ENCODE results near the gene PBX1.

PBX1 gene

GRCh38 chr1:164824542-164824941 is 265.6 kb downstream of the PBX1 start:
- DNase-seq (ENCODE audit: low spot score in 2 of 2): no peak
- Mint-ChIP-seq H3K36me3 (no peaks in the 10 kb centered on the region), H3K9me3 (peaks cover 5% of the 10 kb centered on the region), H3K27ac (no peak overlapping the region), H3K4me3 (no peak overlapping the region), H3K4me1 (no peaks in the 10 kb centered on the region)
- ATAC-seq: no peak

- ATAC-seq: no peak
- no peak overlapping the region for H3K27ac Mint-ChIP-seq
- H3K9me3 Mint-ChIP-seq: no peaks in the 10 kb centered on the region
- H3K36me3 Mint-ChIP-seq: no peaks in the 10 kb centered on the region
- H3K4me1 Mint-ChIP-seq: no peaks in the 10 kb centered on the region
- DNase-seq (ENCODE audit: low spot score in 2 of 2): no peak
- no peak overlapping the region for H3K4me3 Mint-ChIP-seq
Measured at GRCh38 chr1:164830628-164831027, 271.6 kb downstream of the PBX1 start.

- DNase-seq (ENCODE audit: low spot score in 2 of 2) (no peak), ATAC-seq (no peak)
- no peaks in the 10 kb centered on the region for H3K36me3 Mint-ChIP-seq
- no peaks in the 10 kb centered on the region for H3K4me1 Mint-ChIP-seq
- H3K9me3 Mint-ChIP-seq: peaks cover 2% of the 10 kb centered on the region
- no peak overlapping the region for H3K4me3 Mint-ChIP-seq
- no peak overlapping the region for H3K27ac Mint-ChIP-seq
Measured at GRCh38 chr1:164834641-164835040, 275.7 kb downstream of the PBX1 start.

GRCh38 chr1:164836614-164837018 is 277.6 kb downstream of the PBX1 start:
- DNase-seq (ENCODE audit: low spot score in 2 of 2) (no peak), ATAC-seq (no peak)
- H3K4me3 Mint-ChIP-seq: no peak overlapping the region
- no peaks in the 10 kb centered on the region for H3K36me3 Mint-ChIP-seq
- H3K4me1 Mint-ChIP-seq: no peaks in the 10 kb centered on the region
- H3K9me3 Mint-ChIP-seq: peaks cover 6% of the 10 kb centered on the region
- H3K27ac Mint-ChIP-seq: no peak overlapping the region

GRCh38 chr1:164838786-164839185 is 279.8 kb downstream of the PBX1 start:
- ATAC-seq: no peak
- Mint-ChIP-seq H3K27ac (no peak overlapping the region), H3K4me1 (no peaks in the 10 kb centered on the region), H3K36me3 (no peaks in the 10 kb centered on the region), H3K9me3 (peaks cover 6% of the 10 kb centered on the region), H3K4me3 (no peak overlapping the region)
- no peak for DNase-seq (ENCODE audit: low spot score in 2 of 2)

GRCh38 chr1:164840936-164841335 is 282.0 kb downstream of the PBX1 start:
- Mint-ChIP-seq H3K4me1 (no peaks in the 10 kb centered on the region), H3K36me3 (no peaks in the 10 kb centered on the region), H3K9me3 (peaks cover 6% of the 10 kb centered on the region), H3K27ac (no peak overlapping the region), H3K4me3 (no peak overlapping the region)
- no peak for ATAC-seq
- no peak for DNase-seq (ENCODE audit: low spot score in 2 of 2)

GRCh38 chr1:164841702-164842465 is 282.9 kb downstream of the PBX1 start:
- Mint-ChIP-seq H3K4me1 (no peaks in the 10 kb centered on the region), H3K9me3 (peaks cover 6% of the 10 kb centered on the region), H3K4me3 (no peak overlapping the region), H3K27ac (no peak overlapping the region), H3K36me3 (no peaks in the 10 kb centered on the region)
- ATAC-seq (no peak), DNase-seq (ENCODE audit: low spot score in 2 of 2) (no peak)

- no peak for ATAC-seq
- Mint-ChIP-seq H3K4me1 (no peaks in the 10 kb centered on the region), H3K4me3 (no peak overlapping the region), H3K36me3 (no peaks in the 10 kb centered on the region), H3K9me3 (peaks cover 6% of the 10 kb centered on the region), H3K27ac (no peak overlapping the region)
- DNase-seq (ENCODE audit: low spot score in 2 of 2): no peak
Measured at GRCh38 chr1:164842870-164843269, 283.9 kb downstream of the PBX1 start.

- no peaks in the 10 kb centered on the region for H3K36me3 Mint-ChIP-seq
- no peak for DNase-seq (ENCODE audit: low spot score in 2 of 2)
- peaks cover 5% of the 10 kb centered on the region for H3K9me3 Mint-ChIP-seq
Measured at GRCh38 chr1:164843743-164844500, 284.9 kb downstream of the PBX1 start.

GRCh38 chr1:164846731-164847691 is 288.0 kb downstream of the PBX1 start:
- no peak for ATAC-seq
- Mint-ChIP-seq H3K4me1 (no peaks in the 10 kb centered on the region), H3K4me3 (no peak overlapping the region)

More at GRCh38 chr1:164843743-164844500, 284.9 kb downstream of the PBX1 start:
- no peak for ATAC-seq
- H3K4me1 Mint-ChIP-seq: no peaks in the 10 kb centered on the region
- no peak overlapping the region for H3K27ac Mint-ChIP-seq
- no peak overlapping the region for H3K4me3 Mint-ChIP-seq

GRCh38 chr1:164853146-164853545 is 294.2 kb downstream of the PBX1 start:
- no peaks in the 10 kb centered on the region for H3K4me1 Mint-ChIP-seq
- ATAC-seq (no peak), DNase-seq (ENCODE audit: low spot score in 2 of 2) (no peak)
- H3K27ac Mint-ChIP-seq: no peak overlapping the region
- H3K4me3 Mint-ChIP-seq: no peak overlapping the region
- H3K36me3 Mint-ChIP-seq: no peaks in the 10 kb centered on the region
- H3K9me3 Mint-ChIP-seq: peaks cover 6% of the 10 kb centered on the region

More at GRCh38 chr1:164846731-164847691, 288.0 kb downstream of the PBX1 start:
- Mint-ChIP-seq H3K9me3 (peaks cover 3% of the 10 kb centered on the region), H3K27ac (no peak overlapping the region), H3K36me3 (no peaks in the 10 kb centered on the region)
- no peak for DNase-seq (ENCODE audit: low spot score in 2 of 2)

- ATAC-seq (no peak), DNase-seq (ENCODE audit: low spot score in 2 of 2) (no peak)
- H3K36me3 Mint-ChIP-seq: no peaks in the 10 kb centered on the region
- H3K4me1 Mint-ChIP-seq: no peaks in the 10 kb centered on the region
- no peak overlapping the region for H3K27ac Mint-ChIP-seq
- peaks cover 2% of the 10 kb centered on the region for H3K9me3 Mint-ChIP-seq
- no peak overlapping the region for H3K4me3 Mint-ChIP-seq
Measured at GRCh38 chr1:164855716-164856329, 296.8 kb downstream of the PBX1 start.

GRCh38 chr1:164856381-164856780 is 297.4 kb downstream of the PBX1 start:
- H3K4me3 Mint-ChIP-seq: no peak overlapping the region
- no peak for DNase-seq (ENCODE audit: low spot score in 2 of 2)

GRCh38 chr1:164857439-164857838 is 298.5 kb downstream of the PBX1 start:
- peaks cover 6% of the 10 kb centered on the region for H3K9me3 Mint-ChIP-seq
- no peaks in the 10 kb centered on the region for H3K36me3 Mint-ChIP-seq
- H3K27ac Mint-ChIP-seq: no peak overlapping the region
- no peak for ATAC-seq
- no peak for DNase-seq (ENCODE audit: low spot score in 2 of 2)
- no peak overlapping the region for H3K4me3 Mint-ChIP-seq
- H3K4me1 Mint-ChIP-seq: no peaks in the 10 kb centered on the region

More at GRCh38 chr1:164856381-164856780, 297.4 kb downstream of the PBX1 start:
- Mint-ChIP-seq H3K36me3 (no peaks in the 10 kb centered on the region), H3K27ac (no peak overlapping the region), H3K4me1 (no peaks in the 10 kb centered on the region), H3K9me3 (peaks cover 3% of the 10 kb centered on the region)
- no peak for ATAC-seq

Measured in stimulated activated effector memory CD8-positive, alpha-beta T cell treated with anti-CD3 and anti-CD28 coated beads, Interleukin-12 subunit alpha, Interleukin-12 subunit beta, amount 100 ng/mL, for 72 hours (primary cell).